Adipocyte (in vitro differentiated cells): Measurements from ENCODE around the gene IFI30.

Experiments used
- DNase-seq: peaks from one replicate; pipeline ENCODE4 v3.0.0-alpha.2; 2015; ENCODE audit warnings: low read depth
- H3K27me3 ChIP-seq: replicated peaks from 2 replicates; pipeline ENCODE4 v1.7.0; 2013; ENCODE audit warnings: mild to moderate bottlenecking, low read length, moderate library complexity; ENCODE audit not compliant: control insufficient read depth, insufficient read depth
- H3K36me3 ChIP-seq: 2 replicates; pipeline ENCODE4 v1.7.0; 2013; ENCODE audit warnings: low read length, mild to moderate bottlenecking, moderate library complexity; ENCODE audit not compliant: control insufficient read depth, insufficient read depth, severe bottlenecking
- H3K4me1 ChIP-seq: 2 replicates; pipeline ENCODE4 v1.7.0; 2013; ENCODE audit warnings: mild to moderate bottlenecking, low read length, moderate library complexity; ENCODE audit not compliant: control insufficient read depth, insufficient read depth
- H3K4me3 ChIP-seq: 2 replicates; pipeline ENCODE4 v1.7.0; 2013; ENCODE audit warnings: mild to moderate bottlenecking, low read length, moderate library complexity
- H3K9ac ChIP-seq: 2 replicates; pipeline ENCODE4 v1.7.0; 2013; ENCODE audit warnings: mild to moderate bottlenecking, low read length, moderate library complexity
- H3K9me3 ChIP-seq: 2 replicates; pipeline ENCODE4 v1.7.0; 2013; ENCODE audit warnings: mild to moderate bottlenecking, low read length, moderate library complexity; ENCODE audit not compliant: control insufficient read depth

The IFI30 gene

GRCh38 chr19:18161636-18162002 lies 12.0 kb upstream of the IFI30 start:
- Histone ChIP-seq H3K4me3 (peak overlapping the region; percentile 74), H3K9me3 (no peaks in the 10 kb centered on the region), H3K36me3 (peaks cover 32% of the 10 kb centered on the region), H3K27me3 (no peaks in the 10 kb centered on the region), H3K4me1 (peaks cover 18% of the 10 kb centered on the region), H3K9ac (peak overlapping the region; percentile 66)
- DNase-seq = no peak

- no peaks in the 10 kb centered on the region for H3K9me3 ChIP-seq
- H3K9ac ChIP-seq = no peak overlapping the region
- peaks cover 8% of the 10 kb centered on the region for H3K4me1 ChIP-seq
- no peaks in the 10 kb centered on the region for H3K27me3 ChIP-seq
- DNase-seq = no peak
- H3K36me3 ChIP-seq = peaks cover 52% of the 10 kb centered on the region
- H3K4me3 ChIP-seq = no peak overlapping the region
Observed at GRCh38 chr19:18164072-18164471, 9.5 kb upstream of the IFI30 start.

GRCh38 chr19:18165794-18166544 lies 7.6 kb upstream of the IFI30 start:
- Histone ChIP-seq H3K9ac (no peak overlapping the region), H3K9me3 (no peaks in the 10 kb centered on the region), H3K4me3 (no peak overlapping the region), H3K27me3 (no peaks in the 10 kb centered on the region), H3K4me1 (peaks cover 13% of the 10 kb centered on the region), H3K36me3 (peaks cover 57% of the 10 kb centered on the region)
- DNase-seq = no peak

- Histone ChIP-seq H3K36me3 (peaks cover 55% of the 10 kb centered on the region), H3K9ac (no peak overlapping the region), H3K9me3 (no peaks in the 10 kb centered on the region), H3K27me3 (no peaks in the 10 kb centered on the region), H3K4me3 (no peak overlapping the region), H3K4me1 (peaks cover 17% of the 10 kb centered on the region)
- DNase-seq = no peak
Observed at GRCh38 chr19:18167011-18167410, 6.6 kb upstream of the IFI30 start.

- Histone ChIP-seq H3K4me1 (peaks cover 20% of the 10 kb centered on the region), H3K9ac (no peak overlapping the region), H3K9me3 (no peaks in the 10 kb centered on the region), H3K36me3 (peaks cover 46% of the 10 kb centered on the region), H3K4me3 (no peak overlapping the region), H3K27me3 (no peaks in the 10 kb centered on the region)
- DNase-seq = peak; percentile 73
Observed at GRCh38 chr19:18167975-18168645, 5.5 kb upstream of the IFI30 start.

- Histone ChIP-seq H3K36me3 (peaks cover 40% of the 10 kb centered on the region), H3K4me1 (peaks cover 24% of the 10 kb centered on the region), H3K27me3 (no peaks in the 10 kb centered on the region), H3K4me3 (no peak overlapping the region), H3K9ac (no peak overlapping the region), H3K9me3 (no peaks in the 10 kb centered on the region)
- no peak for DNase-seq
Observed at GRCh38 chr19:18168673-18169381, 4.8 kb upstream of the IFI30 start.

GRCh38 chr19:18170714-18171255 lies 2.8 kb upstream of the IFI30 start:
- Histone ChIP-seq H3K9ac (no peak overlapping the region), H3K9me3 (no peaks in the 10 kb centered on the region), H3K27me3 (no peaks in the 10 kb centered on the region), H3K4me3 (no peak overlapping the region), H3K4me1 (peaks cover 28% of the 10 kb centered on the region), H3K36me3 (peaks cover 31% of the 10 kb centered on the region)
- no peak for DNase-seq

GRCh38 chr19:18171605-18172327 lies 1.8 kb upstream of the IFI30 start:
- DNase-seq = no peak
- Histone ChIP-seq H3K36me3 (peaks cover 24% of the 10 kb centered on the region), H3K4me3 (no peak overlapping the region), H3K9ac (no peak overlapping the region), H3K4me1 (peaks cover 28% of the 10 kb centered on the region), H3K27me3 (no peaks in the 10 kb centered on the region), H3K9me3 (no peaks in the 10 kb centered on the region)

GRCh38 chr19:18172331-18173053 lies 1.1 kb upstream of the IFI30 start:
- H3K27me3 ChIP-seq = no peaks in the 10 kb centered on the region
- H3K4me3 ChIP-seq = no peak overlapping the region
- H3K36me3 ChIP-seq = peaks cover 16% of the 10 kb centered on the region
- no peak for DNase-seq
- no peak overlapping the region for H3K9ac ChIP-seq
- H3K9me3 ChIP-seq = no peaks in the 10 kb centered on the region
- H3K4me1 ChIP-seq = peaks cover 28% of the 10 kb centered on the region

- Histone ChIP-seq H3K9ac (peak overlapping the region; percentile 82), H3K4me1 (peaks cover 28% of the 10 kb centered on the region), H3K27me3 (no peaks in the 10 kb centered on the region), H3K9me3 (no peaks in the 10 kb centered on the region), H3K36me3 (peaks cover 12% of the 10 kb centered on the region), H3K4me3 (peak overlapping the region; percentile 88)
- no peak for DNase-seq
Observed at GRCh38 chr19:18173054-18173571, 500 bp upstream of the IFI30 start.
